NB4 (cell line): ENCODE data around the gene RPL18.

Experiments used
- DNase-seq: peaks from one replicate; pipeline ENCODE4 v3.0.0; 2010; ENCODE audit warnings: low read depth
- H3K4me3 ChIP-seq: one replicate; pipeline ENCODE4 v1.5.1; 2011; ENCODE audit warnings: mild to moderate bottlenecking, low read depth, low read length, moderate library complexity
- CTCF ChIP-seq: IDR thresholded peaks from one replicate; pipeline ENCODE4 v1.5.1; 2012; ENCODE audit warnings: low read depth, low read length
- MAX ChIP-seq: IDR thresholded peaks from 2 replicates; pipeline ENCODE4 v1.6.1; 2011; ENCODE audit warnings: low read depth, low read length
- MYC ChIP-seq: IDR thresholded peaks from 2 replicates; pipeline ENCODE4 v1.6.1; 2011; ENCODE audit warnings: low read depth, low read length
- POLR2A ChIP-seq: IDR thresholded peaks from 2 replicates; pipeline ENCODE4 v1.6.1; 2011; ENCODE audit warnings: mild to moderate bottlenecking; ENCODE audit not compliant: insufficient read length; ENCODE audit errors: extremely low read depth

Gene RPL18

GRCh38 chr19:48600679-48601417 is 18.1 kb downstream of the RPL18 start:
- DNase-seq = peak; percentile 33
- TF ChIP-seq POLR2A (no peak), MYC (no peak), CTCF (no peak), MAX (no peak)
- no peak overlapping the region for H3K4me3 ChIP-seq

- TF ChIP-seq POLR2A (no peak), CTCF (no peak), MYC (no peak), MAX (no peak)
- no peak overlapping the region for H3K4me3 ChIP-seq
- no peak for DNase-seq
Observed at GRCh38 chr19:48598996-48599700, 19.8 kb downstream of the RPL18 start.

GRCh38 chr19:48596679-48597465 is 22.1 kb downstream of the RPL18 start:
- peak; percentile 54 for DNase-seq

GRCh38 chr19:48596237-48596636 is 22.7 kb downstream of the RPL18 start:
- H3K4me3 ChIP-seq = no peak overlapping the region
- no peak for TF ChIP-seq MAX
- no peak for TF ChIP-seq CTCF
- no peak for TF ChIP-seq POLR2A
- no peak for TF ChIP-seq MYC
- DNase-seq = no peak

More at GRCh38 chr19:48596679-48597465, 22.1 kb downstream of the RPL18 start:
- H3K4me3 ChIP-seq = no peak overlapping the region
- TF ChIP-seq CTCF (no peak), MAX (no peak), POLR2A (no peak), MYC (no peak)

GRCh38 chr19:48595833-48596232 is 23.1 kb downstream of the RPL18 start:
- no peak for TF ChIP-seq CTCF
- TF ChIP-seq MYC = no peak
- no peak for TF ChIP-seq MAX
- TF ChIP-seq POLR2A = no peak
- peak; percentile 38 for DNase-seq
- no peak overlapping the region for H3K4me3 ChIP-seq
